HepG2 (cell line): Measurements from ENCODE around the gene HINFP. TPM values are rescaled to one million over a fixed set of nuclear protein-coding genes. Genes with fewer than 3 reads are reported as not detected.
A peak's percentile ranks its signal among the peaks of the same experiment; 100 is the strongest.

Experiments used
- CBX2 ChIP-seq, 2 experiments: fragments of 200-600 bp in 1 of 2; sonication (generic); formaldehyde crosslinking in 1 of 2; IDR thresholded peaks; 2 replicates each; pipeline versions ENCODE4 v1.7.0 to v1.8.1; 2018 to 2022; ENCODE audit warnings: low read depth in 2 of 2, low read length in 1 of 2, mild to moderate bottlenecking in 1 of 2, missing genetic modification reagents in 1 of 2
- KLF6 ChIP-seq: IDR thresholded peaks from 2 replicates; pipeline ENCODE4 v1.8.0; 2016; ENCODE audit warnings: missing biosample characterization, missing genetic modification reagents
- MAF1 ChIP-seq: sonication (generic); formaldehyde crosslinking; IDR thresholded peaks from 2 replicates; pipeline ENCODE4 v1.5.0; 2020; ENCODE audit warnings: missing genetic modification reagents, borderline replicate concordance
- MXI1 ChIP-seq: IDR thresholded peaks from 3 replicates; pipeline ENCODE4 v1.6.1; 2012; ENCODE audit warnings: low read depth, low read length, inconsistent platforms, borderline replicate concordance
- SOX6 ChIP-seq, 2 experiments: fragments of 450-650 bp in 1 of 2; sonication (generic) in 1 of 2; formaldehyde crosslinking in 1 of 2; IDR thresholded peaks; 2 replicates each; pipeline versions ENCODE4 v1.4.0 to v1.6.1; 2017 to 2020; ENCODE audit warnings: antibody characterized with exemption in 1 of 2, mild to moderate bottlenecking in 1 of 2, missing genetic modification reagents in 1 of 2
- TBL1XR1 ChIP-seq: fragments of 150-350 bp; IDR thresholded peaks from 2 replicates; pipeline ENCODE4 v1.6.1; 2014; ENCODE audit warnings: borderline replicate concordance, low read length; ENCODE audit not compliant: partially characterized antibody
- TEAD3 ChIP-seq: optimal IDR thresholded peaks from 2 replicates; pipeline ENCODE3; 2016; ENCODE audit warnings: borderline replicate concordance
- UBTF ChIP-seq: sonication (generic); formaldehyde crosslinking; IDR thresholded peaks from 2 replicates; pipeline ENCODE4 v1.4.0; 2020; ENCODE audit warnings: mild to moderate bottlenecking, missing genetic modification reagents
- ZNF230 ChIP-seq: sonication (generic); formaldehyde crosslinking; IDR thresholded peaks from 2 replicates; pipeline ENCODE4 v1.4.0; 2020; ENCODE audit warnings: mild to moderate bottlenecking, missing genetic modification reagents
- ZNF503 ChIP-seq: sonication (generic); formaldehyde crosslinking; IDR thresholded peaks from 2 replicates; pipeline ENCODE4 v1.4.0; 2020; ENCODE audit warnings: missing genetic modification reagents
- ZNF670 ChIP-seq: sonication (generic); formaldehyde crosslinking; IDR thresholded peaks from 2 replicates; pipeline ENCODE4 v1.8.0; 2022; ENCODE audit warnings: mild to moderate bottlenecking, missing genetic modification reagents, borderline replicate concordance
- ZNF678 ChIP-seq: sonication (generic); formaldehyde crosslinking; IDR thresholded peaks from 2 replicates; pipeline ENCODE4 v1.4.0; 2020; ENCODE audit warnings: mild to moderate bottlenecking, missing genetic modification reagents
- ZNF704 ChIP-seq: sonication (generic); formaldehyde crosslinking; IDR thresholded peaks from 2 replicates; pipeline ENCODE4 v1.8.1; 2023; ENCODE audit warnings: mild to moderate bottlenecking, inconsistent platforms, moderate library complexity, missing genetic modification reagents, borderline replicate concordance
- ZNF747 ChIP-seq: sonication (generic); formaldehyde crosslinking; IDR thresholded peaks from 2 replicates; pipeline ENCODE4 v1.8.1; 2023; ENCODE audit warnings: missing genetic modification reagents, mild to moderate bottlenecking, borderline replicate concordance
- ZNF883 ChIP-seq: sonication (generic); formaldehyde crosslinking; IDR thresholded peaks from 2 replicates; pipeline ENCODE4 v1.5.1; 2020; ENCODE audit warnings: mild to moderate bottlenecking, missing genetic modification reagents; ENCODE audit errors: not compliant biosample characterization
- ZNF891 ChIP-seq: sonication (generic); formaldehyde crosslinking; IDR thresholded peaks from 2 replicates; pipeline ENCODE4 v1.5.0; 2020; ENCODE audit warnings: mild to moderate bottlenecking, missing genetic modification reagents
- ZSCAN25 ChIP-seq: sonication (generic); formaldehyde crosslinking; IDR thresholded peaks from 2 replicates; pipeline ENCODE4 v1.8.0; 2022; ENCODE audit warnings: mild to moderate bottlenecking, missing genetic modification reagents
- ZZZ3 ChIP-seq: sonication (generic); formaldehyde crosslinking; IDR thresholded peaks from 2 replicates; pipeline ENCODE4 v1.4.0; 2020; ENCODE audit warnings: missing genetic modification reagents, mild to moderate bottlenecking, borderline replicate concordance
- polyA plus RNA-seq, 8 experiments: library from polyadenylated mRNA; depleted of rRNA in 3 of 8; stranded (reverse) in 7 of 8; unstranded in 1 of 8; fragments of >200 nt; fragmentation: Illumina TruSeq in 4 of 8; extraction: Trizol in 4 of 8; gene quantifications; 2 replicates each; pipeline versions ENCODE4 v1.2.1 to v1.2.3, GENCODE V29; 2011 to 2016; ENCODE audit warnings: low read depth in 4 of 8, missing spikeins in 1 of 8, mixed read lengths in 1 of 8; ENCODE audit not compliant: insufficient read depth in 1 of 8
- total RNA-seq, 5 experiments: library from RNA; depleted of rRNA; stranded (reverse); fragments of >200 nt; fragmentation: Illumina TruSeq; extraction: Trizol; gene quantifications; 2 replicates each; pipeline ENCODE4 v1.2.3, GENCODE V29; 2016; ENCODE audit warnings: low read depth in 1 of 5
- TF ChIP-seq, protein P1 (sequence below): sonication (generic); formaldehyde crosslinking; IDR thresholded peaks from 2 replicates; pipeline ENCODE4 v1.9.0; 2021; ENCODE audit warnings: missing genetic modification reagents, borderline replicate concordance

Gene HINFP
- total and polyA plus RNA-seq, 2 of the 13 experiments (the other 11 are each of a cell fraction or from before 2014, with no cell fraction given) = 15.1 to 21.4 TPM

DNA sequence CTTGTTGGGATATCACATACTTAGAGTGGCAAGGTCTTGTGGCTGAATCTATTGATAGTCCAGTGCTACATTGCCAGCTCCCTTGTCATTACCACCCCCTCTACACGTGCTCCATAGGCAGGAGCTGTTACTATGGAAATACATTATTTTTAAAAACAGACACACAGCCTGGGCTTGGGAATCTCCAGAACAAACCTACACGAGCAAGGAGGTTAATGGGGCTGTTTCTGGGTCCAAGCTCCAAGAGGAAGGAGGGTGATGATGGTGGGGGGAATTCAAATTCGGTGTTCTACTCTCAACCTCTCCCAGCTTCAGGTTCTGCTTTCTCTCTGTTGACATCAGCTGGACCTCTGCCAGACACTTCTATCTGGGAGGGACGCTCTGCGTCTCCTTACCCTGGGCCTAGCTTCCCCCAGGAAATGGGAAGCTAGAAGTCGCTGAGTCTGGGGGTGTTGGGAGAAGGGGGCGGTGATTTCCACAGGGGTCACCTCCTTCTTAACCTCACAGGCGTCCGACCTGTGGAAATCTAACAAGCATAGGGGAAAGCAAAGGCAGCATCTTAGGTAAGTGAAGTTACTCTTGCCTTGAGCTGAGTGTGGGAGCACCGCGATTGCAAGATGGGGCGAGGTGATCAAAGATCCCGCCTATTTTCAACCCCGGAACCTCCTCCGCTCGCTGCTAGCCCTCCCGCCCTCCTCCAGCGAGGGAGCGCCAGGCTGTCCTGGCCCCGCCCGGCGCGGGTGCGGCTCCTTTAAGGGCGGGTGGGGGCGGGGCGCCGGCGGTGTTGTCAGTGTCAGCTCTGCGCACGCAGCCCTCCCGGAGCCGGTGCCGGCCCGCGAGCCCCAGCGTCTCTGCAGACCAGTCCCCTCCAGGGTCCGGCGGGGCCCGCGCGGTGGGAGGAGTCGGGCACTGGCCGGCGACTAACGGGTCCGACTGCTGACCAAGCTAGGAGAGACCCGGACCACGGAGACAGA lies 14.5 kb upstream of the HINFP start, which contains the start of gene C2CD2L (continued):
- TF ChIP-seq, protein P1, sequence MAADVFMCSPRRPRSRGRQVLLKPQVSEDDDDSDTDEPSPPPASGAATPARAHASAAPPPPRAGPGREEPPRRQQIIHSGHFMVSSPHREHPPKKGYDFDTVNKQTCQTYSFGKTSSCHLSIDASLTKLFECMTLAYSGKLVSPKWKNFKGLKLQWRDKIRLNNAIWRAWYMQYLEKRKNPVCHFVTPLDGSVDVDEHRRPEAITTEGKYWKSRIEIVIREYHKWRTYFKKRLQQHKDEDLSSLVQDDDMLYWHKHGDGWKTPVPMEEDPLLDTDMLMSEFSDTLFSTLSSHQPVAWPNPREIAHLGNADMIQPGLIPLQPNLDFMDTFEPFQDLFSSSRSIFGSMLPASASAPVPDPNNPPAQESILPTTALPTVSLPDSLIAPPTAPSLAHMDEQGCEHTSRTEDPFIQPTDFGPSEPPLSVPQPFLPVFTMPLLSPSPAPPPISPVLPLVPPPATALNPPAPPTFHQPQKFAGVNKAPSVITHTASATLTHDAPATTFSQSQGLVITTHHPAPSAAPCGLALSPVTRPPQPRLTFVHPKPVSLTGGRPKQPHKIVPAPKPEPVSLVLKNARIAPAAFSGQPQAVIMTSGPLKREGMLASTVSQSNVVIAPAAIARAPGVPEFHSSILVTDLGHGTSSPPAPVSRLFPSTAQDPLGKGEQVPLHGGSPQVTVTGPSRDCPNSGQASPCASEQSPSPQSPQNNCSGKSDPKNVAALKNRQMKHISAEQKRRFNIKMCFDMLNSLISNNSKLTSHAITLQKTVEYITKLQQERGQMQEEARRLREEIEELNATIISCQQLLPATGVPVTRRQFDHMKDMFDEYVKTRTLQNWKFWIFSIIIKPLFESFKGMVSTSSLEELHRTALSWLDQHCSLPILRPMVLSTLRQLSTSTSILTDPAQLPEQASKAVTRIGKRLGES (CRISPR knock-in tag) = no peak
- no peak for TF ChIP-seq KLF6 (CRISPR knock-in tag)
- TF ChIP-seq UBTF = 0 out of 2 replicates have a peak, but pooled peaks have one; percentile 45
- TF ChIP-seq ZZZ3 (CRISPR knock-in tag) = 0 out of 2 replicates have a peak, but pooled peaks have one; percentile 31
- no peak for TF ChIP-seq CBX2 (IDR thresholded peaks at IDR 0.05; ENCODE audit: low read depth, low read length)
- no peak for TF ChIP-seq CBX2 (CRISPR knock-in tag; IDR thresholded peaks at IDR 0.05; ENCODE audit: low read depth)
- no peak for TF ChIP-seq SOX6 (IDR thresholded peaks at IDR 0.05)
- TF ChIP-seq SOX6 (CRISPR knock-in tag; IDR thresholded peaks at IDR 0.05) = peak; percentile 22; the same call in 1 of the 2 replicates
- TF ChIP-seq ZNF230 (CRISPR knock-in tag) = no peak
- no peak for TF ChIP-seq ZNF704 (CRISPR knock-in tag)
- no peak for TF ChIP-seq ZNF883
- TF ChIP-seq ZSCAN25 = no peak
- no peak for TF ChIP-seq TBL1XR1
- no peak for TF ChIP-seq ZNF891 (CRISPR knock-in tag)
- no peak for TF ChIP-seq ZNF747 (CRISPR knock-in tag)
- TF ChIP-seq TEAD3 (CRISPR knock-in tag) = no peak
- 0 out of 2 replicates have a peak, but pooled peaks have one; percentile 27 for TF ChIP-seq MAF1 (CRISPR knock-in tag)
- peak; percentile 40; the same call in 1 of the 3 replicates for TF ChIP-seq MXI1
- no peak for TF ChIP-seq ZNF678 (CRISPR knock-in tag)
- TF ChIP-seq ZNF670 (CRISPR knock-in tag) = 0 out of 2 replicates have a peak, but pooled peaks have one; percentile 58
- TF ChIP-seq ZNF503 (CRISPR knock-in tag) = no peak
